ENCODE results near the gene TMPRSS4. TPM values are rescaled to one million over a fixed set of nuclear protein-coding genes. Genes with fewer than 3 reads are reported as not detected.
A peak's percentile ranks its signal among the peaks of the same experiment; 100 is the strongest.

Gene TMPRSS4
- total and polyA plus RNA-seq, 9 of the 15 experiments (the other 6 are each of a cell fraction or from before 2014, with no cell fraction given), result 4.0 to 10.0 (median 5.6) TPM

DNA sequence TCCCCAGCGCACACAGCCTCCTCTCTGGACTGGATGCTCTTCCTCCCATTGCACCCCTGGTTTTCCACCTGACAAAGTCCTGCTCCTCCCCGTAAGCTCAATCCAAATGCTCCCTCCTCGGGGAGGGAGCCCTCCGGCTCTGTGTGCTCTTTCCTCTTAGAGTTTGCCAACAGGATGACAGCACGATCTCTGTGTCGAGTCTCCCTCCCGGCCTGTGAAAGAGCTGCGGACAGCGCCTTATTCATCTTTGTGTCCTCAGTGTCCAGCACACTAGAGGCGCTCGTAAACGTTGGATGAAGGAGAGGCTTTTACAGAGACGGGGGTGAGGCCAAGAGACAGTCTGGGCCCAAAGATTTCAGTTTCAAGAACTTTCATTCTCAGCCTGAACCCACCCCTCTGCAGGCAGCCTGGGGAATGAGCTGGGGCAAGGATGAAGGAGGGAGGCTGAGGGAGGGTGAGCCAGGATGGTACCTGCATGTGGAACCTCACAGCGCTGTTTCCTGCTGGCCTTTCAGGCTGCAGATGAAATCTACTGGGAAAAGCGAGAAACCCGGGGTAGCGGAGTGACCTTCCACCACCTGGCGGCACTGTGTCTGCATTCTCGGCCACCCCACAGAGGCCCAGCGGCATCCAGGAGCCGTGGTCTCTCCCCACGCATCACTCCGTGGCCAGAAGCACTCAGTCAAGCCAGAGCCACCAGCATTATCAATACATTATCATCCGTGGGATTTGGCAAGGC is 8.5 kb upstream of the TMPRSS4 start:
- Histone ChIP-seq H3K9me3 (replicated peaks; ENCODE audit: control insufficient read depth, insufficient read depth, low read depth, low read length) (no peaks in the 10 kb centered on the region), H3K27ac (ENCODE audit: extremely low read depth, low read depth, low read length) (no peak overlapping the region), H2AFZ (ENCODE audit: low read depth, low read length) (no peak overlapping the region), H3K4me3 (no peak overlapping the region), H3K4me2 (ENCODE audit: insufficient read depth, low read length) (no peak overlapping the region), H3K9me1 (ENCODE audit: control insufficient read depth, insufficient read depth, low read length) (peaks cover 4% of the 10 kb centered on the region), H4K20me1 (replicated peaks; ENCODE audit: control insufficient read depth, insufficient read depth, low read length) (peaks cover 3% of the 10 kb centered on the region; the same call in 1 of the 2 replicates), H3K27me3 (ENCODE audit: control insufficient read depth in 2 of 2, insufficient read depth in 2 of 2, low read length in 2 of 2) (peaks cover 6 to 16% of the 10 kb centered on the region in 2 experiments; a peak in 4 of 5 replicates), H3K36me3 (ENCODE audit: control insufficient read depth, insufficient read depth, low read length) (no peaks in the 10 kb centered on the region), H3K9ac (ENCODE audit: insufficient read depth in 1 of 2, low read depth in 2 of 2, low read length in 2 of 2) (no peak overlapping the region), H3K79me2 (ENCODE audit: control insufficient read depth, insufficient read depth, low read length) (no peaks in the 10 kb centered on the region), H3K4me1 (replicated peaks in 1 of 2; ENCODE audit: control insufficient read depth in 2 of 2, insufficient read depth in 2 of 2, low read length in 2 of 2) (peaks cover 12 to 15% of the 10 kb centered on the region in 2 experiments; a peak in 4 of 5 replicates)
- ChIA-PET CTCF (ENCODE audit: low intra/inter-chr PET ratio) (interaction anchor here (0.5 kb wide), 1 partner anchor 42 kb away, joined by 6 read pairs; no protein-coding TSS in a partner anchor), POLR2A (interaction anchor here (0.7 to 1.8 kb wide), 2 partner anchors 11 to 15 kb away, joined by 3 to 4 read pairs; no protein-coding TSS in a partner anchor)
- BruUV-seq (replicated peaks), result no TSS peak
- 13% methylated on average over 24 of the region's 24 CpGs for WGBS (ENCODE audit: insufficient coverage, low coverage, missing lambda C conversion rate)
- peak; percentile 62 to 73 (median 63) for DNase-seq (ENCODE audit: extremely low read depth in 1 of 4, low spot score in 3 of 4)
- intact Hi-C loops (cut with micrococcal nuclease) (loop anchor here (1.0 to 5.0 kb wide), 3 partner anchors 59 to 103 kb away; no protein-coding TSS in a partner anchor), in situ Hi-C loops (cut with MboI) (no loop called here)
- ATAC-seq, result peak; percentile 93
- FAIRE-seq, result peak; percentile 19
- TF ChIP-seq MYC (IDR thresholded peaks at IDR 0.05; ENCODE audit: low read depth, low read length), result 0 out of 2 replicates have a peak, but pooled peaks have one; percentile 35
- TF ChIP-seq MYC (CRISPR knock-in tag; IDR thresholded peaks at IDR 0.05; ENCODE audit: borderline replicate concordance, low read depth), result no peak
- TF ChIP-seq ZNF384 (IDR thresholded peaks at IDR 0.05; ENCODE audit: low read depth, low read length), result no peak
- TF ChIP-seq CREM (IDR thresholded peaks at IDR 0.05; ENCODE audit: low read depth), result no peak
- TF ChIP-seq CCAR2 (IDR thresholded peaks at IDR 0.05; ENCODE audit: low read depth, low read length), result no peak
- no peak for TF ChIP-seq ETS2 (tag; IDR thresholded peaks at IDR 0.05; ENCODE audit: borderline replicate concordance, poor library complexity, severe bottlenecking)
- TF ChIP-seq YBX1 (IDR thresholded peaks at IDR 0.05), result no peak
- 0 out of 2 replicates have a peak, but pooled peaks have one; percentile 34 for TF ChIP-seq RB1 (IDR thresholded peaks at IDR 0.05; ENCODE audit: low read depth)
- no peak for TF ChIP-seq EGR1 (conservative IDR thresholded peaks at IDR 0.05)
- no peak for TF ChIP-seq KDM2B (CRISPR knock-in tag; IDR thresholded peaks at IDR 0.05)
- TF ChIP-seq, protein P1, sequence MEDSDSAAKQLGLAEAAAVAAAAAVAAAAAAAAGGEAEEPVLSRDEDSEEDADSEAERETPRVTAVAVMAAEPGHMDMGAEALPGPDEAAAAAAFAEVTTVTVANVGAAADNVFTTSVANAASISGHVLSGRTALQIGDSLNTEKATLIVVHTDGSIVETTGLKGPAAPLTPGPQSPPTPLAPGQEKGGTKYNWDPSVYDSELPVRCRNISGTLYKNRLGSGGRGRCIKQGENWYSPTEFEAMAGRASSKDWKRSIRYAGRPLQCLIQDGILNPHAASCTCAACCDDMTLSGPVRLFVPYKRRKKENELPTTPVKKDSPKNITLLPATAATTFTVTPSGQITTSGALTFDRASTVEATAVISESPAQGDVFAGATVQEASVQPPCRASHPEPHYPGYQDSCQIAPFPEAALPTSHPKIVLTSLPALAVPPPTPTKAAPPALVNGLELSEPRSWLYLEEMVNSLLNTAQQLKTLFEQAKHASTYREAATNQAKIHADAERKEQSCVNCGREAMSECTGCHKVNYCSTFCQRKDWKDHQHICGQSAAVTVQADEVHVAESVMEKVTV (CRISPR knock-in tag; IDR thresholded peaks at IDR 0.05), result 0 out of 2 replicates have a peak, but pooled peaks have one; percentile 28
- TF ChIP-seq SMARCB1 (IDR thresholded peaks at IDR 0.05; ENCODE audit: insufficient read length, low read depth), result no peak
- TF ChIP-seq, protein P2, sequence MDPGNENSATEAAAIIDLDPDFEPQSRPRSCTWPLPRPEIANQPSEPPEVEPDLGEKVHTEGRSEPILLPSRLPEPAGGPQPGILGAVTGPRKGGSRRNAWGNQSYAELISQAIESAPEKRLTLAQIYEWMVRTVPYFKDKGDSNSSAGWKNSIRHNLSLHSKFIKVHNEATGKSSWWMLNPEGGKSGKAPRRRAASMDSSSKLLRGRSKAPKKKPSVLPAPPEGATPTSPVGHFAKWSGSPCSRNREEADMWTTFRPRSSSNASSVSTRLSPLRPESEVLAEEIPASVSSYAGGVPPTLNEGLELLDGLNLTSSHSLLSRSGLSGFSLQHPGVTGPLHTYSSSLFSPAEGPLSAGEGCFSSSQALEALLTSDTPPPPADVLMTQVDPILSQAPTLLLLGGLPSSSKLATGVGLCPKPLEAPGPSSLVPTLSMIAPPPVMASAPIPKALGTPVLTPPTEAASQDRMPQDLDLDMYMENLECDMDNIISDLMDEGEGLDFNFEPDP (CRISPR knock-in tag; IDR thresholded peaks at IDR 0.05), result no peak
- no peak for TF ChIP-seq ZNF232 (CRISPR knock-in tag; IDR thresholded peaks at IDR 0.05)
- TF ChIP-seq PHF8 (IDR thresholded peaks at IDR 0.05; ENCODE audit: borderline replicate concordance, low read length), result no peak
- peak; percentile 52; the same call in 1 of the 2 replicates for TF ChIP-seq CTBP1 (IDR thresholded peaks at IDR 0.05; ENCODE audit: borderline replicate concordance)
- TF ChIP-seq RCOR1 (IDR thresholded peaks at IDR 0.05; ENCODE audit: borderline replicate concordance in 1 of 2, low read depth in 2 of 2, low read length in 2 of 2), result peak in 1 of 2 experiments; percentile 7; a peak in 1 of 4 replicates
- TF ChIP-seq ESRRA (IDR thresholded peaks at IDR 0.05; ENCODE audit: borderline replicate concordance, low read depth), result peak; percentile 13; the same call in 1 of the 2 replicates
